H1 (cell line): ENCODE results near the gene TMEM139. TPM values are rescaled to one million over a fixed set of nuclear protein-coding genes. Genes with fewer than 3 reads are reported as not detected.

Experiments
- CTCF ChIA-PET: fragments of 300-600 bp; sonication (Branson Sonifier 250); formaldehyde crosslinking; loops from one replicate; lab custom pipeline; 2021; ENCODE audit not compliant: partially characterized antibody; lab: Charles Lee
- POLR2A ChIA-PET: fragments of 300-600 bp; sonication (Branson Sonifier 250); formaldehyde crosslinking; loops from one replicate; lab custom pipeline; 2021; ENCODE audit warnings: inconsistent platforms; ENCODE audit not compliant: partially characterized antibody; lab: Charles Lee
- DNase-seq, 2 experiments: peaks; one replicate each; pipeline versions ENCODE4 v3.0.0 to v3.0.0-alpha.2; 2010 to 2022; ENCODE audit warnings: low spot score in 2 of 2, low read depth in 1 of 2, mixed read lengths in 1 of 2
- FAIRE-seq: peaks from 2 replicates; lab custom pipeline; 2011; peaks lifted over from hg19 to GRCh38; lab: Jason Lieb, UNC
- H2AFZ ChIP-seq: 2 replicates; pipeline ENCODE4 v1.8.1; 2012; ENCODE audit warnings: low read length, inconsistent platforms
- H2AK5ac ChIP-seq: 2 replicates; pipeline ENCODE4 v1.6.1; 2013; ENCODE audit warnings: low read depth, low read length
- H2BK120ac ChIP-seq: replicated peaks from 2 replicates; pipeline ENCODE3; 2013; ENCODE audit warnings: low read depth, low read length, inconsistent platforms
- H2BK12ac ChIP-seq: 2 replicates; pipeline ENCODE4 v1.6.1; 2013; ENCODE audit warnings: low read depth, low read length
- H2BK15ac ChIP-seq: 2 replicates; pipeline ENCODE4 v1.6.1; 2013; ENCODE audit warnings: low read length
- H2BK20ac ChIP-seq: 2 replicates; pipeline ENCODE4 v1.6.1; 2013; ENCODE audit warnings: low read length
- H2BK5ac ChIP-seq: 2 replicates; pipeline ENCODE4 v1.6.1; 2013; ENCODE audit warnings: low read depth, low read length
- H3K14ac ChIP-seq: 2 replicates; pipeline ENCODE4 v1.6.1; 2013; ENCODE audit warnings: inconsistent platforms; ENCODE audit not compliant: insufficient read length
- H3K18ac ChIP-seq: 2 replicates; pipeline ENCODE4 v1.6.1; 2013; ENCODE audit warnings: low read length; ENCODE audit errors: extremely low read depth
- H3K23ac ChIP-seq: 2 replicates; pipeline ENCODE4 v1.6.1; 2013; ENCODE audit warnings: inconsistent platforms; ENCODE audit not compliant: insufficient read length
- H3K23me2 ChIP-seq: 2 replicates; pipeline ENCODE4 v1.6.1; 2013; ENCODE audit warnings: low read depth, low read length
- H3K27ac ChIP-seq: 2 replicates; pipeline ENCODE4 v1.6.1; 2011; ENCODE audit warnings: low read depth, low read length, inconsistent platforms
- H3K27me3 ChIP-seq, 4 experiments: replicated peaks in 1 of 4; 1 replicate in 1 of 4; 2 replicates in 3 of 4; pipeline versions ENCODE4 v1.6.1 to v1.8.1; 2011 to 2013; ENCODE audit warnings: low read length in 3 of 4, mild to moderate bottlenecking in 3 of 4, inconsistent platforms in 2 of 4, mixed read lengths in 2 of 4, moderate library complexity in 1 of 4; ENCODE audit not compliant: control insufficient read depth in 3 of 4, insufficient read depth in 3 of 4; ENCODE audit errors: extremely low read depth in 1 of 4
- H3K36me3 ChIP-seq, 4 experiments: 2 replicates each; pipeline versions ENCODE4 v1.6.1 to v1.8.1; 2011 to 2013; ENCODE audit warnings: mild to moderate bottlenecking in 4 of 4, low read length in 3 of 4, moderate library complexity in 2 of 4, control low read depth in 1 of 4, inconsistent platforms in 1 of 4; ENCODE audit not compliant: insufficient read depth in 4 of 4, control insufficient read depth in 2 of 4
- H3K4ac ChIP-seq: replicated peaks from 2 replicates; pipeline ENCODE3; 2013; ENCODE audit warnings: low read length, low read depth, mixed read lengths, inconsistent platforms; ENCODE audit not compliant: insufficient read length
- H3K4me1 ChIP-seq, 4 experiments: replicated peaks in 1 of 4; 1 replicate in 1 of 4; 2 replicates in 3 of 4; pipeline versions ENCODE4 v1.6.1 to v1.8.1; 2011 to 2013; ENCODE audit warnings: low read length in 3 of 4, inconsistent platforms in 2 of 4, mixed read lengths in 1 of 4; ENCODE audit not compliant: insufficient read depth in 4 of 4, control insufficient read depth in 3 of 4
- H3K4me2 ChIP-seq, 2 experiments: 2 replicates each; pipeline versions ENCODE4 v1.6.1 to v1.8.1; 2011 to 2013; ENCODE audit warnings: low read depth in 2 of 2, low read length in 2 of 2, control low read depth in 1 of 2, inconsistent platforms in 1 of 2, mild to moderate bottlenecking in 1 of 2; ENCODE audit not compliant: insufficient read depth in 1 of 2
- H3K4me3 ChIP-seq, 4 experiments: fragments of 200-600, 300-600 bp in 1 of 4; sonication (generic), shearing (Covaris generic), sonication (Bioruptor Twin) in 1 of 4; 2 replicates each; pipeline versions ENCODE4 v1.5.1 to v1.8.1; 2011 to 2016; ENCODE audit warnings: low read length in 4 of 4, low read depth in 3 of 4, control low read depth in 2 of 4, inconsistent platforms in 2 of 4, mild to moderate bottlenecking in 2 of 4, mixed read lengths in 1 of 4, moderate library complexity in 1 of 4; ENCODE audit not compliant: insufficient read depth in 2 of 4; ENCODE audit errors: extremely low read depth in 1 of 4
- H3K56ac ChIP-seq: replicated peaks from 2 replicates; pipeline ENCODE3; 2013; ENCODE audit warnings: low read depth, mild to moderate bottlenecking, mixed read lengths, low read length, inconsistent platforms; ENCODE audit not compliant: insufficient read length
- H3K79me1 ChIP-seq: 2 replicates; pipeline ENCODE4 v1.6.1; 2013; ENCODE audit warnings: low read depth, low read length, control low read depth
- H3K79me2 ChIP-seq, 2 experiments: 2 replicates each; pipeline versions ENCODE4 v1.6.1 to v1.8.1; 2012 to 2013; ENCODE audit warnings: low read length in 2 of 2, mild to moderate bottlenecking in 2 of 2, inconsistent platforms in 1 of 2; ENCODE audit not compliant: insufficient read depth in 2 of 2, control insufficient read depth in 1 of 2
- H3K9ac ChIP-seq, 4 experiments: replicated peaks in 1 of 4; 1 replicate in 1 of 4; 2 replicates in 3 of 4; pipeline versions ENCODE4 v1.6.1 to v1.8.1; 2011 to 2013; ENCODE audit warnings: low read depth in 3 of 4, low read length in 3 of 4, control low read depth in 2 of 4, mild to moderate bottlenecking in 2 of 4, moderate library complexity in 2 of 4, inconsistent platforms in 1 of 4; ENCODE audit errors: extremely low read depth in 1 of 4
- H3K9me3 ChIP-seq, 2 experiments: 2 replicates each; pipeline versions ENCODE4 v1.6.1 to v1.8.1; 2012 to 2013; ENCODE audit warnings: mild to moderate bottlenecking in 2 of 2, moderate library complexity in 2 of 2, control low read depth in 1 of 2, inconsistent platforms in 1 of 2, low read depth in 1 of 2, low read length in 1 of 2, mixed read lengths in 1 of 2; ENCODE audit not compliant: insufficient read depth in 2 of 2
- H4K20me1 ChIP-seq, 2 experiments: replicated peaks in 1 of 2; 2 replicates each; pipeline versions ENCODE3 to v1.8.1; 2011 to 2013; ENCODE audit warnings: inconsistent platforms in 2 of 2, low read length in 2 of 2, mild to moderate bottlenecking in 1 of 2; ENCODE audit not compliant: insufficient read depth in 2 of 2, control insufficient read depth in 1 of 2
- H4K5ac ChIP-seq: 2 replicates; pipeline ENCODE4 v1.6.1; 2013; ENCODE audit warnings: low read length, low read depth, mixed read lengths, inconsistent platforms; ENCODE audit not compliant: insufficient read length
- H4K8ac ChIP-seq: 2 replicates; pipeline ENCODE4 v1.8.0; 2013; ENCODE audit warnings: mild to moderate bottlenecking, moderate library complexity, low read length, inconsistent platforms; ENCODE audit not compliant: insufficient read depth; ENCODE audit errors: extremely low read depth
- H4K91ac ChIP-seq: replicated peaks from 2 replicates; pipeline ENCODE3; 2013; ENCODE audit warnings: low read length, mixed read lengths, inconsistent platforms; ENCODE audit not compliant: insufficient read length
- CTBP2 ChIP-seq: IDR thresholded peaks from 2 replicates; pipeline ENCODE4 v1.7.0; 2011; ENCODE audit warnings: borderline replicate concordance, mild to moderate bottlenecking, moderate library complexity, mixed read lengths, low read length; ENCODE audit not compliant: insufficient read depth, insufficient read length
- EP300 ChIP-seq, 2 experiments: IDR thresholded peaks; 1 replicate in 1 of 2; 2 replicates in 1 of 2; pipeline ENCODE4 v1.6.1; 2011 to 2012; ENCODE audit warnings: low read depth in 2 of 2, low read length in 2 of 2, mild to moderate bottlenecking in 2 of 2, borderline replicate concordance in 1 of 2, inconsistent platforms in 1 of 2, moderate library complexity in 1 of 2
- EZH2 ChIP-seq: fragments of 200-600 bp; sonication (generic); IDR thresholded peaks from 2 replicates; pipeline ENCODE4 v1.7.1; 2012; ENCODE audit warnings: low read depth, mild to moderate bottlenecking, moderate library complexity, low read length, inconsistent platforms; ENCODE audit not compliant: severe bottlenecking
- KDM1A ChIP-seq: fragments of 200-600, 300-600 bp; sonication (generic); IDR thresholded peaks from 2 replicates; pipeline ENCODE4 v1.7.1; 2016; ENCODE audit warnings: mild to moderate bottlenecking, low read length, borderline replicate concordance
- PHF8 ChIP-seq: fragments of 200-600 bp; sonication (generic); conservative IDR thresholded peaks from 2 replicates; pipeline ENCODE4 v1.7.1; 2012; ENCODE audit warnings: low read depth, mild to moderate bottlenecking, inconsistent platforms, low read length, moderate library complexity
- POLR2A ChIP-seq, 2 experiments: IDR thresholded peaks; 1 replicate in 1 of 2; 2 replicates in 1 of 2; pipeline ENCODE4 v1.6.1; 2011; ENCODE audit warnings: low read depth in 2 of 2, low read length in 2 of 2, mild to moderate bottlenecking in 2 of 2; ENCODE audit errors: control extremely low read depth in 1 of 2
- POLR2AphosphoS5 ChIP-seq: IDR thresholded peaks from 2 replicates; pipeline ENCODE4 v1.6.1; 2011; ENCODE audit warnings: low read depth, low read length
- POU5F1 ChIP-seq: IDR thresholded peaks from 2 replicates; pipeline ENCODE4 v1.6.1; 2011; ENCODE audit warnings: low read depth, mild to moderate bottlenecking, low read length, moderate library complexity
- RFX5 ChIP-seq: IDR thresholded peaks from 2 replicates; pipeline ENCODE4 v1.6.1; 2011; ENCODE audit warnings: low read depth, low read length, improper control_type of control experiment, borderline replicate concordance
- SIN3A ChIP-seq, 2 experiments: IDR thresholded peaks in 1 of 2; conservative IDR thresholded peaks in 1 of 2; 2 replicates each; pipeline ENCODE4 v1.6.1; 2011 to 2012; ENCODE audit warnings: low read length in 2 of 2, improper control_type of control experiment in 1 of 2, low read depth in 1 of 2, mild to moderate bottlenecking in 1 of 2
- SP2 ChIP-seq: IDR thresholded peaks from 2 replicates; pipeline ENCODE4 v1.6.1; 2012; ENCODE audit warnings: mild to moderate bottlenecking, low read length, inconsistent platforms
- SUZ12 ChIP-seq: fragments of 200-600 bp; sonication (generic); IDR thresholded peaks from 2 replicates; pipeline ENCODE4 v1.6.1; 2012; ENCODE audit warnings: mild to moderate bottlenecking, inconsistent platforms, low read length, moderate library complexity, mixed read lengths
- TAF7 ChIP-seq: optimal IDR thresholded peaks from 2 replicates; pipeline ENCODE3; 2011; ENCODE audit warnings: low read depth, mild to moderate bottlenecking, inconsistent platforms, low read length, moderate library complexity, borderline replicate concordance
- TCF12 ChIP-seq: IDR thresholded peaks from 2 replicates; pipeline ENCODE4 v1.6.1; 2011; ENCODE audit warnings: low read depth, mild to moderate bottlenecking, low read length
- WGBS, 2 experiments: shearing (Covaris generic) in 1 of 2; methylation state at CpG; one replicate each; pipeline versions ENCODE4 v1.1.6 to v1.1.7; 2013 to 2015; ENCODE audit warnings: low lambda C conversion rate in 2 of 2, mixed read lengths in 2 of 2, inconsistent platforms in 1 of 2, low coverage in 1 of 2, missing lambda C conversion rate in 1 of 2; ENCODE audit not compliant: insufficient replicate concordance in 2 of 2, insufficient coverage in 1 of 2, insufficient read length in 1 of 2; ENCODE audit errors: extremely low coverage in 1 of 2, missing lambda C conversion rate in 1 of 2; 5-methylcytosine and 5-hydroxymethylcytosine counted together
- polyA plus RNA-seq, 7 experiments: library from polyadenylated mRNA; depleted of rRNA in 3 of 7; stranded (reverse) in 5 of 7; unstranded in 2 of 7; fragments of >200 nt in 5 of 7; fragments of 200-250 nt in 2 of 7; gene quantifications; 1 replicate in 5 of 7; 2 replicates in 1 of 7; 4 replicates in 1 of 7; pipeline versions ENCODE4 v1.2.1 to v1.2.3, GENCODE V29; 2011 to 2013; ENCODE audit warnings: missing spikeins in 2 of 7, mixed read lengths in 2 of 7
- total RNA-seq: library from RNA; stranded (reverse); fragmentation: NEBNext Ultra II Directional; extraction: Animal tissue kit (Norgen Biotek cat#: 25700); gene quantifications from 2 replicates; pipeline ENCODE4 v1.2.1, GENCODE V29; 2021

TMEM139 gene
- total and polyA plus RNA-seq, 2 of the 8 experiments (the other 6 are each of a cell fraction or from before 2014, with no cell fraction given) = 3.2 to 6.7 TPM

DNA sequence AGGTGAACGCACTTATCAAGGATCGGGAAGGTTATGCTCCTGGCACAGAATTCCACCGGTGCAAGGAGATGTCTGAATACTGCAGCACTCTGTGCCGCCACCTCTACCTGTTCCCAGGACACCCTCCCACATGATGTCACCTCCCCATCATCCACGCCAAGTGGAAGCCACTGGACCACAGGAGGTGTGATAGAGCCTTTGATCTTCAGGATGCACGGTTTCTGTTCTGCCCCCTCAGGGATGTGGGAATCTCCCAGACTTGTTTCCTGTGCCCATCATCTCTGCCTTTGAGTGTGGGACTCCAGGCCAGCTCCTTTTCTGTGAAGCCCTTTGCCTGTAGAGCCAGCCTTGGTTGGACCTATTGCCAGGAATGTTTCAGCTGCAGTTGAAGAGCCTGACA lies 20.2 kb downstream of the TMEM139 start:
- Histone ChIP-seq H3K14ac (no peak overlapping the region), H2AK5ac (no peak overlapping the region), H2BK5ac (no peak overlapping the region), H3K4me3 (no peak overlapping the region), H2BK15ac (no peak overlapping the region), H3K79me2 (no peaks in the 10 kb centered on the region), H3K23ac (no peak overlapping the region), H3K27ac (no peak overlapping the region), H3K9ac (no peak overlapping the region; a peak in 1 of 7 replicates), H3K18ac (no peak overlapping the region), H3K23me2 (no peaks in the 10 kb centered on the region), H2BK20ac (no peak overlapping the region), H4K91ac (no peak overlapping the region), H4K8ac (no peak overlapping the region), H2BK120ac (no peak overlapping the region), H3K27me3 (no peaks in the 10 kb centered on the region), H2AFZ (no peak overlapping the region), H4K20me1 (peaks cover 3 to 6% of the 10 kb centered on the region in 2 experiments), H3K9me3 (no peaks in the 10 kb centered on the region), H4K5ac (no peak overlapping the region), H2BK12ac (no peak overlapping the region), H3K36me3 (peaks cover 48 to 77% (median 74%) of the 10 kb centered on the region in 4 experiments), H3K79me1 (no peaks in the 10 kb centered on the region; the same call in 1 of the 2 replicates), H3K4ac (no peak overlapping the region), H3K56ac (no peak overlapping the region), H3K4me1 (no peaks in the 10 kb centered on the region), H3K4me2 (no peak overlapping the region)
- ChIA-PET CTCF (interaction anchor here (0.8 to 8.2 kb wide), 22 partner anchors 11 to 103 kb away, joined by 3 to 85 read pairs (median 6); partner anchors contain the start of genes CASP2, CLCN1, EPHA1 and GSTK1), POLR2A (interaction anchor here (1.4 to 2.3 kb wide), 2 partner anchors 13 to 17 kb away, joined by 3 to 7 read pairs; partner anchors contain the start of gene CASP2)
- no peak for FAIRE-seq
- WGBS, 2 experiments = 95% methylated on average over 6 of the region's 6 CpGs; no CpG with 5 or more reads in 1 of the 2 experiments
- no peak for DNase-seq
- TF ChIP-seq RFX5 = no peak
- no peak for TF ChIP-seq CTBP2
- TF ChIP-seq SUZ12 = no peak
- TF ChIP-seq TCF12 = no peak
- no peak for TF ChIP-seq PHF8
- TF ChIP-seq POLR2A (IDR thresholded peaks at IDR 0.05; ENCODE audit: control extremely low read depth in 1 of 2, low read depth in 2 of 2, low read length in 2 of 2) = no peak
- no peak for TF ChIP-seq POLR2AphosphoS5
- no peak for TF ChIP-seq POU5F1
- no peak for TF ChIP-seq EZH2
- TF ChIP-seq TAF7 = no peak
- TF ChIP-seq SIN3A (conservative IDR thresholded peaks at IDR 0.05 in 1 of 2, IDR thresholded peaks at IDR 0.05 in 1 of 2; ENCODE audit: low read depth in 1 of 2, low read length in 2 of 2) = no peak
- TF ChIP-seq EP300 (IDR thresholded peaks at IDR 0.05; ENCODE audit: borderline replicate concordance in 1 of 2, low read depth in 2 of 2, low read length in 2 of 2) = no peak
- no peak for TF ChIP-seq KDM1A
- TF ChIP-seq SP2 = no peak
